ENCODE measurements around the gene TRAF2.

The TRAF2 gene

GRCh38 chr9:136913701-136914438 lies 27.6 kb downstream of the TRAF2 start:
- DNase-seq: no peak

DNA sequence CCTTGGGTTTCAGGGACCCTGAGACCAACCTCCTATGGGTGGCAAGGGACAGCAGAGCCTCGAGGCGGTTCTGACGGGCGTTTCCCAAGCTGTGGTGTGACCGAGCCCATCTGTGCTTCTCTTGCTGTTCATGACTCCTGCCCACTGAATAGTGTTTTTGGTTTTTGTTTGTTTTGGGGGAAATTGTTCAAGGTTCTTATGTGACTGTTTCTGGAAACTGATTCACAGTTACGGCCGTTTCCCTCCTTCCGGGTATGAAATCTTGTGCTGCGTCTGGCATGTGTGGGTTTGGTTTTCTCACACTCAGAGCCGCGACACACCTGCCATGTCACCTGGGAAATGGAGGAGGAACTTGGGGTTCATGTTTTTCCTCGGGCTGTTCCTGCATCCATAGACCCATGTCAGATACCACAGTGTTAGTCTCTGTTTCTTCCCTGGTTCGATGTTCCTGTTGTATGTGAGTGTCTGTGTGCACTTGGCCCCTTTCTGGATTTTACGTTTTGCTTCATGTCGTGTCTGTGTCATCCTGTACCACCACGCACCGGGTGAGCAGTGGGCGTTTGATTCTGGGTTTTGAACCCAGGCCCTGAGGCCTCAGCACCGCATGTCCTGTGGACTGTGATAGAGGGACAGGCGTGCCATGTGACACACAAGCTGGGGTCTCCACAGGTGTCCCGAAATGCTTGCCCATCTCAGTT lies 29.5 kb downstream of the TRAF2 start:
- no peak for DNase-seq

- no peak for DNase-seq
Observed at GRCh38 chr9:136916330-136917184, 30.2 kb downstream of the TRAF2 start.

DNA sequence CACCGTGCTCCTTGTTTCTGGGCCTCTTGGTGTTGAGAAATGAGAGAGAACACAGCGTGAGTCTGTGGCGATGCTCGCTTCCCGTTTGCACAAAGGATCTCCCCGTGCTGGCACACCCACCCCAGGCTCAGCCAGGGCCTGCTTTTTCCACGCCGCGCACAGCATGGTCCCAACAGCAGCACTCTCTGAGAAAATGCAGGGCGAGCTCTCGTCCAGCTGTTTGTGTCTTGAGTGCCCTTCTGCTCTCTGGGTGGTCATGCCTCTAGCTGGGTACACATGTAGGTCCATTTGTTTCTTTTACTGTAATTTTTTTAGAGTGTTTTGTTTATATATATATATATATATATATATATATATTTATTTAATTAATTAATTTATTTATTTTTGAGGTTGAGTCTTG lies 31.6 kb downstream of the TRAF2 start:
- DNase-seq: no peak

DNA sequence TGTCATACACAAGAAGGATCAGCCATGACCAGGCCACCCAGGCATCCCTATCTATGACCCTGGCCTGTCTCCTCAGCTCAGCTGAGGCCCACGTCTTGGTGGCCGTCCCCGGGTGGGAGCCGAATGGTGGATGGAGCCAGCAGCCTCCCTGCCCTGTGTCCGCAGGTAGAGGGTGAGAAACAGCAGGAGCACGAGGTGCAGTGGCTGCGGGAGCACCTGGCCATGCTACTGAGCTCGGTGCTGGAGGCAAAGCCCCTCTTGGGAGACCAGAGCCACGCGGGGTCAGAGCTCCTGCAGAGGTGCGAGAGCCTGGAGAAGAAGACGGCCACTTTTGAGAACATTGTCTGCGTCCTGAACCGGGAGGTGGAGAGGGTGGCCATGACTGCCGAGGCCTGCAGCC lies 33.8 kb downstream of the TRAF2 start:
- DNase-seq: no peak

GRCh38 chr9:136920734-136921231 lies 34.5 kb downstream of the TRAF2 start:
- no peak for DNase-seq

GRCh38 chr9:136921307-136921706 lies 35.0 kb downstream of the TRAF2 start:
- no peak for DNase-seq

GRCh38 chr9:136921718-136922117 lies 35.4 kb downstream of the TRAF2 start:
- DNase-seq: no peak

- no peak for DNase-seq
Observed at GRCh38 chr9:136922540-136922939, 36.2 kb downstream of the TRAF2 start.

DNA sequence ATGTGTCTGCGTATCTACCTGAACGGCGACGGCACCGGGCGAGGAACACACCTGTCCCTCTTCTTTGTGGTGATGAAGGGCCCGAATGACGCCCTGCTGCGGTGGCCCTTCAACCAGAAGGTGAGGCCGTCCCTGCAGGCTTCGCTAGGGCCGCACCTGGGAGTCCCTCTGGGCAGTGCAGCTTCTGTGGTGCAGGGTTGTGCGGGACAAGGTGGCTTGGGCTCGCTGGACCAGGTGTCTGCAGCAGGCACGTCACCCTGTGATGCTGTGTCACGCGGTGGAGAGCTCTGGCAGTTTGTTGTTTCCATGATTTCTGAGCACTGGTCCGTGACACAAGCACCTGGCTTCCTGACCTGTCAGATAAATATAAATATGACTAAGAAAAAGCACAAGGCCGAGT lies 37.6 kb downstream of the TRAF2 start:
- no peak for DNase-seq

DNA sequence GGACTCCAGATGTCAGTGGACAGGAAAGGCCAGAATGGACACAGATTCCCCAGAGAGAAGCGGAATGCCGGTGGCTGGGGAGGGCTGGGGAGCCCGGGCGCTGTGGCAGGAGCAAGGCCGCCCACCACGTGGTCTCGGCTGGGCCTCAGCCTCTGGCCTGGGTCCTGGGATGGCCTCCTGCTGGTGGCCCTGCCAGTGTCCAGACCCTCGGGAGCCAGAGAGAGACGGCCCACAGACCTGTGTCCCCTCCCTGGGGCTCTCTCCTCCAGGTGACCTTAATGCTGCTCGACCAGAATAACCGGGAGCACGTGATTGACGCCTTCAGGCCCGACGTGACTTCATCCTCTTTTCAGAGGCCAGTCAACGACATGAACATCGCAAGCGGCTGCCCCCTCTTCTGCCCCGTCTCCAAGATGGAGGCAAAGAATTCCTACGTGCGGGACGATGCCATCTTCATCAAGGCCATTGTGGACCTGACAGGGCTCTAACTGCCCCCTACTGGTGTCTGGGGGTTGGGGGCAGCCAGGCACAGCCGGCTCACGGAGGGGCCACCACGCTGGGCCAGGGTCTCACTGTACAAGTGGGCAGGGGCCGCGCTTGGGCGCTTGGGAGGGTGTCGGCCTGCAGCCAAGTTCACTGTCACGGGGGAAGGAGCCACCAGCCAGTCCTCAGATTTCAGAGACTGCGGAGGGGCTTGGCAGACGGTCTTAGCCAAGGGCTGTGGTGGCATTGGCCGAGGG lies 39.3 kb downstream of the TRAF2 start:
- no peak for DNase-seq

GRCh38 chr9:136926154-136926704 lies 39.9 kb downstream of the TRAF2 start:
- DNase-seq: no peak

DNA sequence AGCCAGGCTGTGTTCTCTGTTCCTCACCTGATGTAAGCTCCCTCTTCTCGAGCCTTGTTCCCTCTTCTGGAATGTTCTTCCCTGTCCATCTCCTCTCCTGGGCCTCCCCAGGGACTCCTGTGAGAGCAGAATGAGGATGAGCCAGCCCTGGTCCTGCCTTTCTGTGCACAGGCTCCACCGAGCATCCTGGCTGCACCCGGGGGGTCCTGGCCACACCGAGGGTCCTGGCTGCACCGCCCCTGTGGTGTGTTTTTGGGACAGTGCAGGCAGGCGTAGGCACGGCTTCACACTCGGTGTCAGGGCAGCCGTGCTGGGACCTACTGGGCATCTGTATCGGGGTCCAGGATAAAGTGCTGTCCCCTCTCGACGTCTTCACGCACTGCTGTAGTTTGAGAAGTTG lies 40.4 kb downstream of the TRAF2 start:
- DNase-seq: no peak

GRCh38 chr9:136927343-136928271 lies 41.3 kb downstream of the TRAF2 start:
- no peak for DNase-seq

DNA sequence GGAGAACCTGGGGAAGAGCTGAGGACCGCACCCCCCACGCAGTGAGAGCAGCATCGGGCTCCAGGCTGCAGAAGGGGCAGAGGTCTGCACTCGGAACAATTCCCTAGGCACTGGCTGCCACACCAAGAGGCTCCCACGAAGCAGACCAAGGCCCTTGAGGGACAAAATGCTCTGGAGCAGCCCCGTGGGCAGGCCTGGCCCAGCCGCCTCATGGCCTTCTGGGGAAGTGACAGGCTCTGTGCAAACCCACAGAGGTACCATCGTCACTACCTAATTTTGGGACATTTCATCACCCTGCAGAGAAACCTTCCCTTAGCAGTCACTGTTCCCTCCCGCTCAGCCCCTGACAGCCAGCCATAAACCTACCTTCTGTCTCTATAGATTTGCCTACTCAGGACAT lies 42.3 kb downstream of the TRAF2 start:
- no peak for DNase-seq

- DNase-seq: no peak
Observed at GRCh38 chr9:136930014-136930413, 43.7 kb downstream of the TRAF2 start.

- no peak for DNase-seq
Observed at GRCh38 chr9:136931611-136932130, 45.4 kb downstream of the TRAF2 start.

- no peak for DNase-seq
Observed at GRCh38 chr9:136934277-136934676, 48.0 kb downstream of the TRAF2 start.

- no peak for DNase-seq
Observed at GRCh38 chr9:136935651-136936050, 49.3 kb downstream of the TRAF2 start.

GRCh38 chr9:136936645-136937170 lies 50.4 kb downstream of the TRAF2 start:
- no peak for DNase-seq
